Liver (tissue), 9 donors: ENCODE results near the gene SOX6. TPM values are rescaled to one million over a fixed set of nuclear protein-coding genes. Genes with fewer than 3 reads are reported as not detected.

Experiments
- DNase-seq: peaks from one replicate; pipeline ENCODE4 v3.0.0-alpha.2; 2017; ENCODE audit warnings: low spot score
- H3K27ac ChIP-seq, 2 donors: one replicate each; pipeline ENCODE4 v1.7.0; 2013; ENCODE audit warnings: inconsistent platforms in 2 of 2, low read length in 2 of 2, control low read depth in 1 of 2, low read depth in 1 of 2, mild to moderate bottlenecking in 1 of 2
- H3K27me3 ChIP-seq, 4 donors: one replicate each; pipeline versions ENCODE4 v1.6.1 to v1.7.0; 2013; ENCODE audit warnings: low read length in 3 of 4, inconsistent platforms in 1 of 4, mild to moderate bottlenecking in 1 of 4, moderate library complexity in 1 of 4; ENCODE audit not compliant: control insufficient read depth in 4 of 4, insufficient read depth in 4 of 4
- H3K36me3 ChIP-seq, 4 donors: one replicate each; pipeline versions ENCODE4 v1.6.1 to v1.7.0; 2013; ENCODE audit warnings: low read length in 3 of 4, mild to moderate bottlenecking in 3 of 4, low read depth in 1 of 4, moderate library complexity in 1 of 4; ENCODE audit not compliant: control insufficient read depth in 4 of 4, insufficient read depth in 3 of 4
- H3K4me1 ChIP-seq, 4 donors: one replicate each; pipeline versions ENCODE4 v1.6.1 to v1.7.0; 2013; ENCODE audit warnings: low read length in 3 of 4, mild to moderate bottlenecking in 3 of 4, moderate library complexity in 1 of 4; ENCODE audit not compliant: control insufficient read depth in 4 of 4, insufficient read depth in 4 of 4
- H3K4me3 ChIP-seq, 3 donors: one replicate each; pipeline versions ENCODE4 v1.6.1 to v1.7.0; 2013; ENCODE audit warnings: low read length in 3 of 3, control low read depth in 1 of 3, low read depth in 1 of 3, mild to moderate bottlenecking in 1 of 3
- H3K9ac ChIP-seq, 2 donors: one replicate each; pipeline ENCODE4 v1.7.0; 2013; ENCODE audit warnings: low read length in 2 of 2, mild to moderate bottlenecking in 2 of 2, moderate library complexity in 2 of 2, control low read depth in 1 of 2, low read depth in 1 of 2
- H3K9me3 ChIP-seq, 4 donors: one replicate each; pipeline versions ENCODE4 v1.6.1 to v1.7.0; 2013; ENCODE audit warnings: low read length in 3 of 4; ENCODE audit not compliant: control insufficient read depth in 4 of 4
- ATF3 ChIP-seq: IDR thresholded peaks from 2 replicates; pipeline ENCODE4 v1.6.1; 2016; ENCODE audit warnings: antibody characterized with exemption
- EGR1 ChIP-seq, 2 donors: IDR thresholded peaks; 2 replicates each; pipeline ENCODE4 v1.6.1; 2016 to 2018; ENCODE audit warnings: antibody characterized with exemption in 2 of 2, low read depth in 2 of 2
- FOXA1 ChIP-seq: IDR thresholded peaks from 2 replicates; pipeline ENCODE4 v1.6.1; 2016; ENCODE audit warnings: antibody characterized with exemption
- FOXA2 ChIP-seq: IDR thresholded peaks from 2 replicates; pipeline ENCODE4 v1.6.1; 2016; ENCODE audit warnings: antibody characterized with exemption
- GABPA ChIP-seq, 2 donors: IDR thresholded peaks in 1 of 2; conservative IDR thresholded peaks in 1 of 2; 2 replicates each; pipeline ENCODE4 v1.6.1; 2016; ENCODE audit warnings: antibody characterized with exemption in 2 of 2, mild to moderate bottlenecking in 1 of 2, moderate library complexity in 1 of 2
- HNF4A ChIP-seq, 2 donors: conservative IDR thresholded peaks; 2 replicates each; pipeline ENCODE4 v1.6.1; 2016; ENCODE audit warnings: antibody characterized with exemption in 2 of 2, mild to moderate bottlenecking in 2 of 2
- HNF4G ChIP-seq: IDR thresholded peaks from 2 replicates; pipeline ENCODE4 v1.6.1; 2016; ENCODE audit warnings: antibody characterized with exemption
- JUND ChIP-seq, 2 donors: IDR thresholded peaks; 2 replicates each; pipeline ENCODE4 v1.6.1; 2016; ENCODE audit warnings: antibody characterized with exemption in 2 of 2
- NR2F2 ChIP-seq: IDR thresholded peaks from 2 replicates; pipeline ENCODE4 v1.6.1; 2016; ENCODE audit warnings: antibody characterized with exemption
- RAD21 ChIP-seq, 2 donors: IDR thresholded peaks; 2 replicates each; pipeline ENCODE4 v1.6.1; 2016; ENCODE audit warnings: antibody characterized with exemption in 2 of 2, mild to moderate bottlenecking in 2 of 2
- RXRA ChIP-seq, 2 donors: IDR thresholded peaks; 2 replicates each; pipeline ENCODE4 v1.6.1; 2017 to 2018; ENCODE audit warnings: antibody characterized with exemption in 2 of 2, mild to moderate bottlenecking in 1 of 2
- SP1 ChIP-seq: IDR thresholded peaks from 2 replicates; pipeline ENCODE4 v1.6.1; 2018; ENCODE audit warnings: antibody characterized with exemption, mild to moderate bottlenecking
- TAF1 ChIP-seq: conservative IDR thresholded peaks from 2 replicates; pipeline ENCODE4 v1.6.1; 2016; ENCODE audit warnings: antibody characterized with exemption, mild to moderate bottlenecking
- YY1 ChIP-seq: IDR thresholded peaks from 2 replicates; pipeline ENCODE4 v1.6.1; 2016; ENCODE audit warnings: antibody characterized with exemption, mild to moderate bottlenecking
- whole genome bisulfite sequencing: extraction: QIAGEN DNeasy Blood & Tissue Kit; methylation state at CpG from one replicate; pipeline ENCODE4 v1.1.7; 2013; 5-methylcytosine and 5-hydroxymethylcytosine counted together
- polyA plus RNA-seq, 2 donors: library from polyadenylated mRNA; stranded (reverse) in 1 of 2; unstranded in 1 of 2; fragments of 200-250 nt in 1 of 2; fragments of >200 nt in 1 of 2; fragmentation: Nextera tagmentation in 1 of 2; extraction: Ambion mirVana in 1 of 2; gene quantifications; one replicate each; pipeline versions ENCODE4 v1.2.1 to v1.2.3, GENCODE V29; 2013 to 2015
- total RNA-seq, 2 donors: library from RNA; depleted of rRNA; stranded (reverse); fragments of >200 nt; gene quantifications; one replicate each; pipeline ENCODE4 v1.2.3, GENCODE V29; 2014
- TF ChIP-seq, protein P1 (sequence below): IDR thresholded peaks from 2 replicates; pipeline ENCODE4 v1.6.1; 2016; ENCODE audit warnings: antibody characterized with exemption
- TF ChIP-seq, protein P2 (sequence below): IDR thresholded peaks from 2 replicates; pipeline ENCODE4 v1.6.1; 2016; ENCODE audit warnings: antibody characterized with exemption, mild to moderate bottlenecking
- TF ChIP-seq, protein P3 (sequence below): IDR thresholded peaks from 2 replicates; pipeline ENCODE4 v1.6.1; 2016; ENCODE audit warnings: antibody characterized with exemption
- TF ChIP-seq, protein P4 (sequence below): fragments of 150-350 bp; IDR thresholded peaks from 2 replicates; pipeline ENCODE4 v1.5.1; 2017; ENCODE audit warnings: improper control_type of control experiment, low read depth, low read length; ENCODE audit not compliant: missing input control
- donor health status: healthy.
- donor health status: healthy.
- donor health status: healthy.
- donor health status: healthy.
- donor health status: healthy.

SOX6 gene
- total and polyA plus RNA-seq, 4 donors = 2.4 to 111 (median 14.8) TPM

- Histone ChIP-seq H3K27ac (no peak overlapping the region), H3K9ac (no peak overlapping the region), H3K36me3 (no peaks in the 10 kb centered on the region), H3K27me3 (no peaks in the 10 kb centered on the region), H3K9me3 (no peaks in the 10 kb centered on the region), H3K4me3 (no peak overlapping the region), H3K4me1 (peaks cover 0 to 10% (median 0%) of the 10 kb centered on the region in 4 donors)
- TF ChIP-seq RXRA (IDR thresholded peaks at IDR 0.05) (no peak), EGR1 (IDR thresholded peaks at IDR 0.05; ENCODE audit: low read depth in 2 of 2) (no peak), ATF3 (no peak), HNF4A (conservative IDR thresholded peaks at IDR 0.05) (no peak)
- WGBS = 85% methylated on average over 1 of the region's 1 CpG
- no peak for DNase-seq
Measured at GRCh38 chr11:16361108-16361865, 4.9 kb upstream of the SOX6 start.

GRCh38 chr11:16359369-16359768 is 3.0 kb upstream of the SOX6 start:
- Histone ChIP-seq H3K27ac (no peak overlapping the region), H3K36me3 (no peaks in the 10 kb centered on the region), H3K4me3 (no peak overlapping the region), H3K27me3 (no peaks in the 10 kb centered on the region), H3K4me1 (peaks cover 0 to 10% (median 0%) of the 10 kb centered on the region in 4 donors), H3K9ac (no peak overlapping the region), H3K9me3 (no peaks in the 10 kb centered on the region)
- WGBS = 89% methylated on average over 4 of the region's 4 CpGs
- no peak for TF ChIP-seq NR2F2
- TF ChIP-seq EGR1 (IDR thresholded peaks at IDR 0.05; ENCODE audit: low read depth in 2 of 2) = no peak
- TF ChIP-seq HNF4G = no peak
- TF ChIP-seq RAD21 (IDR thresholded peaks at IDR 0.05) = no peak
- TF ChIP-seq FOXA2 = no peak
- no peak for TF ChIP-seq GABPA (IDR thresholded peaks at IDR 0.05 in 1 of 2, conservative IDR thresholded peaks at IDR 0.05 in 1 of 2)
- TF ChIP-seq, protein P1, sequence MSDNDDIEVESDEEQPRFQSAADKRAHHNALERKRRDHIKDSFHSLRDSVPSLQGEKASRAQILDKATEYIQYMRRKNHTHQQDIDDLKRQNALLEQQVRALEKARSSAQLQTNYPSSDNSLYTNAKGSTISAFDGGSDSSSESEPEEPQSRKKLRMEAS = no peak
- no peak for TF ChIP-seq FOXA1
- TF ChIP-seq, protein P2, sequence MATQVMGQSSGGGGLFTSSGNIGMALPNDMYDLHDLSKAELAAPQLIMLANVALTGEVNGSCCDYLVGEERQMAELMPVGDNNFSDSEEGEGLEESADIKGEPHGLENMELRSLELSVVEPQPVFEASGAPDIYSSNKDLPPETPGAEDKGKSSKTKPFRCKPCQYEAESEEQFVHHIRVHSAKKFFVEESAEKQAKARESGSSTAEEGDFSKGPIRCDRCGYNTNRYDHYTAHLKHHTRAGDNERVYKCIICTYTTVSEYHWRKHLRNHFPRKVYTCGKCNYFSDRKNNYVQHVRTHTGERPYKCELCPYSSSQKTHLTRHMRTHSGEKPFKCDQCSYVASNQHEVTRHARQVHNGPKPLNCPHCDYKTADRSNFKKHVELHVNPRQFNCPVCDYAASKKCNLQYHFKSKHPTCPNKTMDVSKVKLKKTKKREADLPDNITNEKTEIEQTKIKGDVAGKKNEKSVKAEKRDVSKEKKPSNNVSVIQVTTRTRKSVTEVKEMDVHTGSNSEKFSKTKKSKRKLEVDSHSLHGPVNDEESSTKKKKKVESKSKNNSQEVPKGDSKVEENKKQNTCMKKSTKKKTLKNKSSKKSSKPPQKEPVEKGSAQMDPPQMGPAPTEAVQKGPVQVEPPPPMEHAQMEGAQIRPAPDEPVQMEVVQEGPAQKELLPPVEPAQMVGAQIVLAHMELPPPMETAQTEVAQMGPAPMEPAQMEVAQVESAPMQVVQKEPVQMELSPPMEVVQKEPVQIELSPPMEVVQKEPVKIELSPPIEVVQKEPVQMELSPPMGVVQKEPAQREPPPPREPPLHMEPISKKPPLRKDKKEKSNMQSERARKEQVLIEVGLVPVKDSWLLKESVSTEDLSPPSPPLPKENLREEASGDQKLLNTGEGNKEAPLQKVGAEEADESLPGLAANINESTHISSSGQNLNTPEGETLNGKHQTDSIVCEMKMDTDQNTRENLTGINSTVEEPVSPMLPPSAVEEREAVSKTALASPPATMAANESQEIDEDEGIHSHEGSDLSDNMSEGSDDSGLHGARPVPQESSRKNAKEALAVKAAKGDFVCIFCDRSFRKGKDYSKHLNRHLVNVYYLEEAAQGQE = no peak
- no peak for TF ChIP-seq YY1
- TF ChIP-seq RXRA (IDR thresholded peaks at IDR 0.05) = no peak
- no peak for TF ChIP-seq JUND (IDR thresholded peaks at IDR 0.05)
- TF ChIP-seq SP1 = no peak
- TF ChIP-seq ATF3 = no peak
- no peak for TF ChIP-seq TAF1
- TF ChIP-seq, protein P3, sequence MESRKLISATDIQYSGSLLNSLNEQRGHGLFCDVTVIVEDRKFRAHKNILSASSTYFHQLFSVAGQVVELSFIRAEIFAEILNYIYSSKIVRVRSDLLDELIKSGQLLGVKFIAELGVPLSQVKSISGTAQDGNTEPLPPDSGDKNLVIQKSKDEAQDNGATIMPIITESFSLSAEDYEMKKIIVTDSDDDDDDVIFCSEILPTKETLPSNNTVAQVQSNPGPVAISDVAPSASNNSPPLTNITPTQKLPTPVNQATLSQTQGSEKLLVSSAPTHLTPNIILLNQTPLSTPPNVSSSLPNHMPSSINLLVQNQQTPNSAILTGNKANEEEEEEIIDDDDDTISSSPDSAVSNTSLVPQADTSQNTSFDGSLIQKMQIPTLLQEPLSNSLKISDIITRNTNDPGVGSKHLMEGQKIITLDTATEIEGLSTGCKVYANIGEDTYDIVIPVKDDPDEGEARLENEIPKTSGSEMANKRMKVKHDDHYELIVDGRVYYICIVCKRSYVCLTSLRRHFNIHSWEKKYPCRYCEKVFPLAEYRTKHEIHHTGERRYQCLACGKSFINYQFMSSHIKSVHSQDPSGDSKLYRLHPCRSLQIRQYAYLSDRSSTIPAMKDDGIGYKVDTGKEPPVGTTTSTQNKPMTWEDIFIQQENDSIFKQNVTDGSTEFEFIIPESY = no peak
- TF ChIP-seq HNF4A (conservative IDR thresholded peaks at IDR 0.05) = no peak
- TF ChIP-seq, protein P4, sequence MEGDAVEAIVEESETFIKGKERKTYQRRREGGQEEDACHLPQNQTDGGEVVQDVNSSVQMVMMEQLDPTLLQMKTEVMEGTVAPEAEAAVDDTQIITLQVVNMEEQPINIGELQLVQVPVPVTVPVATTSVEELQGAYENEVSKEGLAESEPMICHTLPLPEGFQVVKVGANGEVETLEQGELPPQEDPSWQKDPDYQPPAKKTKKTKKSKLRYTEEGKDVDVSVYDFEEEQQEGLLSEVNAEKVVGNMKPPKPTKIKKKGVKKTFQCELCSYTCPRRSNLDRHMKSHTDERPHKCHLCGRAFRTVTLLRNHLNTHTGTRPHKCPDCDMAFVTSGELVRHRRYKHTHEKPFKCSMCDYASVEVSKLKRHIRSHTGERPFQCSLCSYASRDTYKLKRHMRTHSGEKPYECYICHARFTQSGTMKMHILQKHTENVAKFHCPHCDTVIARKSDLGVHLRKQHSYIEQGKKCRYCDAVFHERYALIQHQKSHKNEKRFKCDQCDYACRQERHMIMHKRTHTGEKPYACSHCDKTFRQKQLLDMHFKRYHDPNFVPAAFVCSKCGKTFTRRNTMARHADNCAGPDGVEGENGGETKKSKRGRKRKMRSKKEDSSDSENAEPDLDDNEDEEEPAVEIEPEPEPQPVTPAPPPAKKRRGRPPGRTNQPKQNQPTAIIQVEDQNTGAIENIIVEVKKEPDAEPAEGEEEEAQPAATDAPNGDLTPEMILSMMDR = no peak
- DNase-seq = no peak
